Activated CD4-positive, alpha-beta T cell treated with anti-CD3 and anti-CD28 coated beads for 1 hour (primary cell): ENCODE measurements around the gene GIMAP8.
"Not testable (repeated sequence)": the region's sequence is repeated elsewhere in the genome, so short reads cannot be mapped to it uniquely, and the experiment has no call there.

Experiments
- DNase-seq: peaks from one replicate; pipeline ENCODE4 v3.0.0-alpha.2; 2020

The GIMAP8 gene

DNA sequence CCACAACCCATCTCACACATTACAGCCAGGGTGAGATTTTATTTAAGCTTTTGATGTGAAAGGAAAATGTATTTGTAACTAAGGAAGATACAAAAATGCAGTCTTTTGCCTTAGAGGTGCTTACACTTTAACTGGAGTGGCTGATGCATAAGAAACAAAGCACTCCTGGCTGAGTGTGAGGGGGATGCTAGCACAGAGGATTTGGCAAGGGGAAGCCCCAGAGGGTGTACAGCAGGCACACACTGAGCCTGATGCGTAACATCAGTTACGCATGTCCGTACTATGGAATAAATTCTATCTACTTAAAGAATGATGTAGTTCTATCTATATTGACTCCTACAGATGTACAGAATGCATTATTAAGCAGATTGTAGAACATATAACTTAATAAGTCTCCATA lies 17.8 kb downstream of the GIMAP8 start:
- no peak for DNase-seq

DNA sequence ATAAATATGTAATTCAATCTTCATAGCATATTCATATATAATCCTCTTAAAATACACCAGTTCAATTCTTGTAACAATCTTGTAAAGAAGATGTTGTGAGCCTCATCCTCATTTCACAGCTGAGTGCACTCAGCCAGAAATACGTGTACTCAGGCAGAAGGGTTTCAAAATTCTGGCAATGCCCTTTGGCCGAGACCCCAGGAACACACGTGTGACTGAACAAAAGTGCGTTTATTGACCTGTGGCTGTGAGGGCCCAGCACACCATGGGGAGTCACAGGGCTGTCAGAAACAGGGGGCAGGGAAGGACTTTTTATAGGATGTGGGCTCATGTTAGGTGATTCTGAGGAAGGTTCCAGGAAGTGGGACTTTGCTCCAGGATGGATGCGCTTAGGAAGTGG lies 21.5 kb downstream of the GIMAP8 start:
- DNase-seq, result no peak

DNA sequence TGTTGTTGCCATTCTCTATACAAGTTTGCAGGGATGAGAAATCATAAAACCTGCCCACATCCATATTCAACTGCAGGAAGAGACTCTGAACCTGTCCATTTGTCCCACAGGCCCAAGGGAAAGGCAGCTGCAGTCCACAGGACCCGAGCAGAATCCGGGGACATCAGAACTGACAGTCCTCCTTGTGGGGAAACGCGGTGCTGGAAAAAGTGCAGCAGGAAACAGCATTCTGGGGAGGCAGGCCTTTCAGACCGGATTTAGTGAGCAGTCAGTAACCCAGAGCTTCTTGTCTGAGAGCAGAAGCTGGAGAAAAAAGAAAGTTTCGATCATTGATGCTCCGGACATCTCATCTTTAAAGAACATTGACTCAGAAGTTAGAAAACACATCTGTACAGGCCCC lies 23.5 kb downstream of the GIMAP8 start:
- no peak for DNase-seq

DNA sequence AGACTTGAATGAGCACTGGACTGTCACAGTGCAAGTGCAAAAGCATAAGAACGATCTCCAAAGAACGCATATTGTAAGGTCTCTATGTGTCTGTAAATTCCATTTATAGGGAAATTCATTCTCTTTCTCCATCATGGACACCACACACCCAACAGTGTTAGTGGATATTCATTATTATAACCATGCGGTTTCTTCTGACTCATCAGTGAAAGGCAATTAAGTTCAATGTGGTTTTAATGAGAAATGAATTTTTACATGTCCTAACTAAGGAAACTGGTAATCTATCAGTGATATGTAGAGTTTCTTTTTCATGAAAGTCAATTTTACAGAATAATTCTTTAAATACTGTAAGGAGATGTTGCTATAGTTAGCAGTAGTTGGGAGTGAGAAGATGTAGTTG lies 25.9 kb downstream of the GIMAP8 start:
- no peak for DNase-seq

DNA sequence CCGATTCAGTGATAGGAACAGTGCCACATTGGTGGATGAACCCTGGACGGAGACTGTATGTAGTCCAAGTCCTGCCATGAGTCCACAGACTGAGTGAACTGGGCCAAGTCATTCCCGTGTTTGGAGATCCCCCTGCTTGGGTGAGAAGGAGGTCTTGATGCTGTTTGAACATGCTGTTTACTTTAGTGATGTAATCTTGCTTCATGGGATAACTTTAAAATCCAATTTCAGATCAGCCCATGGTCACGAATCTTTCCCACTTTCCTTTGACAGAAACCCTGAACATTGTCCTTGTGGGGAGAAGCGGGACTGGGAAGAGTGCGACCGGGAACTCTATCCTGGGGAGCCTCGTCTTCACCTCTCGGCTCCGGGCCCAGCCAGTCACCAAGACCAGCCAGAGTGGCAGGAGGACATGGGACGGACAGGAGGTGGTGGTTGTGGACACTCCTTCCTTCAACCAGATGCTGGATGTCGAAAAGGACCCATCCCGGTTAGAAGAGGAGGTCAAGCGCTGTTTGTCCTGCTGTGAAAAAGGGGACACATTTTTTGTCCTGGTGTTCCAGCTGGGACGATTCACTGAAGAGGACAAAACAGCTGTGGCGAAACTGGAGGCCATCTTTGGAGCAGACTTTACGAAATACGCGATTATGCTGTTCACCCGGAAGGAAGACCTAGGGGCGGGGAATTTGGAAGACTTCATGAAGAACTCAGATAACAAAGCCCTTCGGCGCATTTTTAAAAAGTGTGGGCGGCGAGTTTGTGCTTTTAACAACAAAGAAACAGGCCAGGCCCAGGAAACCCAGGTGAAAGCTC lies 26.6 kb downstream of the GIMAP8 start:
- DNase-seq, result no peak

DNA sequence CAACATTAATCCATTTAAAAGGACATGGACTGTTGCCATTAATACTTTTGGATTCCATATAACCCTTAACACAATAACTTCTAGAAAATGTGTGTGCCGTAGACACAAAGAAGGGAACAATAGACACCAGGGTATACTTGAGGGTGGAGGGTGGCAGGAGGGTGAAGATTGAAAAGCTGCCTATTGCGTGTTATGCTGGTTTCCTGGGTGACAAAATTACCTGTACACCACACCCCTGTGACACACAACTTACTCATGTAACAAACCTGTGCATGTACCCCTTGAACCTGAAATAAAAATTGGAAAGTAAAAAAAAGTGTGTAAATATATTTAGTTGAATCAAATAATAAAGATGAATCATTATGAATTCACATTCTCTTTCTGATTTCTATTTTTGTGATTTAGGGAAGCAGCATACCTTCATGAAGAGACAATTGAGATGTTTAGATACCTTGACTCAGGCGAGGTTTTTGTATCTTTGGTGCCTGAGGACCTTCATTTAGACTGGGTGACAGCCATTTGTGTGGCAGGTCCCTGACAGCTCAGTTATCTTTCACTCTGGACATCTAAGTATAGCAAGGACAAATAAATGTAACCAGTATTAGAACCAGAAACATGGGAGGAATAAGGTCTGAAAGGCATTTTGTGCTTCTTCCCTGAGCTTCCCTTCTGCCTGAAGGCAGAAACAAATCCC lies 28.7 kb downstream of the GIMAP8 start:
- no peak for DNase-seq

DNA sequence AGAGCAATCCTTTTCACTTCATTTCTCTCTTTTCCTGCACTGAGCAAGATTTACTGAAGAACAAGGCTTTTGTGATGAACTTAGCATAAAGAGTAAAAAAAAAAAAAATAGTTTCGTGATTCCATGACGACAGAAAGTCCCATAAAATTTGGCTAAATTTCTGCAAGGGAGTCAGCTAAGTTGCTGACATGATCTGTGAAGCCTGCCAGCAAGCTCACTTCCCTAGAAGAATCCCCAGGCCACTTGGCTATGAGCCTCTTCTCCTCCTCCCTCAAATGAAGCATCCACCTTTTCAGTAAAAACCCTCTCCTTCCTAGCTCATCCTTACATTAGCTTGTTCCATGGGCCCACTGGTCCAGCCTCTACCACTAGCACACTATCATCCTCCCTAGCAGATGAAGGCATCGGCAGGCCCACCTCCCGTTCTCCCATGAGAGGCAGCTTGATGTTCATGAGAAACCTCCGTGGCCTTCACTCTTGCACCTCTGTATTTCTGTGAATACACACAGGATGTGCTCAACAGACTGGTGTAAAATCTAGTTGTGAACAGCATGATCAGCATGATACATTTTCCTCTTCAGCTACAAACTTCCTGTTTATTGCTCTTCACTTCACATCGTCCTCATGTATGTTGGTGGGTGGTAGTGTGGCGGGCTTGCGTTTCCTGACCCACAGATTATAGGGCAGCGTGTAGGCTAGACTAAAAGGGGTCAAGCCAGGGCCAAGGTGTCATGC lies 30.9 kb downstream of the GIMAP8 start:
- DNase-seq, result peak; percentile 30

DNA sequence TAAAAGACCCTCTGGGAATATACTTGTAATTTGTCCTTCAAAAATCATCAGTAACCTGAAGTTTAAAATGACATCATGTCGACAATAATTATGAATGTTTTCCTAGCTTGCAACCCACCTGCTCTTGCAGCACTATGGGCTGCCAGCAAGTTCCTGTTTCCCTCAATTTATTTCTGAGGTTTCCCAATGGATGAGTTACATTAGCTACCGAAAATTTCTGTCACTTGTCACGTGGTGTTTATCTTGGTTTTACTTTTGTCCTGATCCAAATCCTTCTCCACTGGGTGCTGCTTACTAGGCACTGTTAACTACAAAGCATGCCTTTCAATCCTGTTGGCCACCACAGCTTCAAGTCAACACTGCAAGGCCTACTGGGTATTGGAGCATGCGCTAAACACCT lies 31.5 kb downstream of the GIMAP8 start:
- no peak for DNase-seq

DNA sequence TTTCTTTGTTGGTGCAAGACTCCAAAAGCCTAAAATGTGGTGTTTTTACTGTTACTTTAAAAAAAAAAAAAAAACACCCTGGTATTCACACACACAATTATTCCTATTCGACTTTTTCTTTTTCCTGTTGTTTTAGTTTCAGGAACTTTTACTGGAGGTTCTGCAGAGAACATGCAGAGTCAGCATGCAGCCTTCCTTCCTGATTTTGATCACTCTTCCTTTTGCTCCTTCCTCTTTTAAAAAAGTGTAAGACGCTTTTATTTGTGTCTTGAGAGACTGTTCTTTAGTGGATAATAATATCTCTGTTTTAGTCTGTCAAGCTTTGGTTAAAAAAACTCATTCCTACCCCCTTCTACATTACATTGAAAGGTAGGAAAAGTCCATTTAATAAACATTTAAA lies 33.1 kb downstream of the GIMAP8 start:
- not testable (repeated sequence) for DNase-seq

DNA sequence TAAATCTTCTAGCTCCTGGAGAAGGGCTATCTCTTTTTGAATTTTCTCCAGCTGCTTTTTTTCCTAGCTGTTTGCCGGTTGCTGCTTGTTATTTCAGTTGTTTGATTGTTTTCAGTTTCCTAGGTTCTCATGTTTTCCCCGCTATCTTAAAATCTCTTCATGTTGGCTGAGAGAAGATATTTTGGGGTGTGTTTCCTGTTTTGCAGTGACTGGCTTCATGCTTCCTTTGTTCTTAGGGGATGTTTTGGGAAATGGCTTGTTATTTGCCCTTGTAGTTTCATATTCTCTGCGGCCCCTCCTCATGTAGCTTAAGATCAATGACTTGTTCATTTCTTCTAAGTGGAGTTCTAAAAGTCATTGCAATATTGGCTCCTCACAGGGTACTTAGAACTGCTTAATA lies 33.6 kb downstream of the GIMAP8 start:
- not testable (repeated sequence) for DNase-seq

DNA sequence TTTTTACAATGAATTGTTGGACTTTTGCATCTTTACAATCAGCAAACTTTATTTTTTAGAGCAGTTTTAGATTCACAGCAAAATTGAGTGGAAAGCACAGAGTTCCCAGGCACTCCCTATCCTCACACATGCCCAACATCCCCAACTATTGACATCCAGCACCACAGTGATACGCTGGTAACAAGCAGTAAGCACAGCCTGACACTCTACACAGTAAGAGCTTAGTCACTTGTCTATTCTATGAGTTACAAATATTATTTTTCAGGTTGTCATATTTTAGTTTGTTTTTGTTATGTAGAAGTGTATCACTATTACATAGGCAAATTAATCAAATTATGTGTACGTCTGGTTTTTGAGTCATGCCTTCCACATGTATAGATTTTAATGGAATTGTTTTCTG lies 37.2 kb downstream of the GIMAP8 start:
- DNase-seq, result no peak

DNA sequence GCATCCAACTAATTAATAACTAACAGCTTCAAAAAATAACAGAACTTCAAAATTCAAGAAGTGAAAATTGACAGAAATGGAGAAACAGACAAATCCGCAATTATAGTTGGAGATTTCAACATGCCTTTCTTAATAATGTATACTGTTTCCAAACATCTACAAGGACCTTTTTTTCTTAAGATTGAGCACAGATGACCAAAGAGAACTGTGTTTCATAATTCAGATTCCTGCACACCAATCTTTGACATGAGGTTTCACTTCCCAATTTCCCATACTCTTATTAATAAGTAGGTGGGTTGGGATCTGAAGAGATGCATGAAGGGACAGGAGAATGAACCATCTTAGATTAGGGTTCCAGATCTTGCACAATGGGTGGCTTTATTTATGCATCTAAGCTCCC lies 39.4 kb downstream of the GIMAP8 start:
- no peak for DNase-seq

DNA sequence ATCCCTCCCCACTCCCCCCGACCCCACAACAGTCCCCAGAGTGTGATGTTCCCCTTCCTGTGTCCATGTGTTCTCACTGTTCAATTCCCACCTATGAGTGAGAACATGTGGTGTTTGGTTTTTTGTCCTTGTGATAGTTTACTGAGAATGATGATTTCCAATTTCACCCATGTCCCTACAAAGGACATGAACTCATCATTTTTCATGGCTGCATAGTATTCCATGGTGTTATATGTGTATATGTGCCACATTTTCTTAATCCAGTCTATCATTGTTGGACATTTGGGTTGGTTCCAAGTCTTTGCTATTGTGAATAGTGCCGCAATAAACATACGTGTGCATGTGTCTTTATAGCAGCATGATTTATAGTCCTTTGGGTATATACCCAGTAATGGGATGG lies 43.0 kb downstream of the GIMAP8 start:
- not testable (repeated sequence) for DNase-seq

DNA sequence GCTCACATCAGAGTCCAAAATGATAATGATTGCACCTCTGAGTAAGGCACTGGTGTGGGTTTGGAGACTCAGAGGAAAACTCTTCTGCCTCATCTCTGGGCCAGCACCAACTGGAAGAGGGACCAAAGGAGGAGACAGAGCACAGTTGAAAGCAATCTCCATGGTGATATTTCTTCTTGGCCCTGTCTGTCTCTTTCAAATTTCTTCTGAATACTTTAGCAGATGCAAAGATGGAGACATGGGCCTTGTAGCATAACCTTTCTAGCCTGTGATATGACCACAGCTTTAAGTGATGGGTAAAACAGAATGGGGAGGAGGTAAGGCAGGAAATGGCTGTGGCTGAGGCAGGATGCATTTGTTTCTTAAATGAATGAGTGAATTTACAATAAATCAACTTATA lies 52.1 kb downstream of the GIMAP8 start:
- DNase-seq, result no peak

DNA sequence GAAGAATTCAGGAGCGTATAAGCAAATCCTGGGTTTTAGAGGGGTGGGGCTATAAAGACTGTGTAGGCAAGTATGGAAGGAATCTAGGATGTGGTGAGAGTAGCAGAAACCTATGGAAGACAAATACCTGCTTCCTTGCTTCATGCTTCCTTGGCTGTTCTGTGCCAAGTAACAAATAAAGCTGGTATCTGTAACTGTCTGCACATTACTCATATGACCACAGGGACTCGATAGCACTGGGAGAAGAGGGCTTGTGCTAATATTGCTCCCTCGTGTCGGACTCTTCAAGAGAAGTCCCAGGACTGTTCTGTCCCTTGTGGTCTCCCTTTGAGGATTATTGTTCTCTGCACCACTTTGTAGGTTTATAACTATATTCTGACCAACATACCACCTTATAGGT lies 52.7 kb downstream of the GIMAP8 start:
- DNase-seq, result no peak

DNA sequence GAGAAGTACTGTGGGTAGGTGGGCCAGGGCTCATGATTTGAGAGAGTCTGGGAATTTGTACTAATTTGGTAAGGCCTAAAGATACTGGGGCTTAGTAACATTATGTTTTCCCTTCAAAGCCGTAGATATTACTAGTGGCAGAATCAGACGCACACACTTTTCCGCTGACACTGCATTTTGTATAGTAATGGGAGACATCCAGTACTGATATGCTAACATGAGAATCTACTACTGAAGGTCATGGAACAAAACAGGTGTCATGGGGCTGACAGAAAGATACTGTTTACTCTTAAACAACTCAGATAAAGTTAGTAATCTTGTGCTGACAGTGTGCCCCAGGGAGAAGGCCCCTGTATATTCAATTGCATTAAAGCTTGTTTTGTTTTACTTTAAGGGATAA lies 53.2 kb downstream of the GIMAP8 start:
- DNase-seq, result no peak

DNA sequence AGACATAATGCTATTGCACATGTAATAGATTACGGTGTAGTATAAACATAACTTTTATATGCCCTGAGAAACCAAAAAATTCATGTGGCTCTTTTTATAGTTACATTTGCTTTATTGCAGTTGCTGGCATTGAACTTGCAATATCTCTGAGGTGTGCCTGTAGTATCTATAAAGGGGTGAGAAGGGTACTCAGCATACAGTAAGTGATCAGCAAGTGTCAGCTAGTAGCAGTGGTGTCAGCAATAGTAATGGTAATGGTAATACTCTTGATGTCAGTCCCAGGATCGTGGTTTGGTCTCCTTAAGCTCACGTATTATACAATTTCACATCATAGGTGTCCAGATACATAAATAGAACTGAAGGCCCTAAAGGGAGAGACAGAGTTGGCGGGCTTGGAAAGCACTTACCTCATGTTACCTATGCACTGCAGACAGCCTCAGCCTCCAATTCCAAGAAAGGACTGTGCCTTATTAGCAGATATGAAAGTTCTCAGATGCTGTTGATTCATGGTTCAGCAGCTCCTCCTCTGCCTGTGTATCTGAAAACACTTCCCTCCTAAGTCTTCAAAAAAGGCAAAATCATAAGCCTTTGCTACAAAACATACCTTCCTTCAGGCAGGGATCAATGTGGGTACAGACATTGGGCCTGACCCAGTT lies 57.6 kb downstream of the GIMAP8 start:
- DNase-seq, result no peak

DNA sequence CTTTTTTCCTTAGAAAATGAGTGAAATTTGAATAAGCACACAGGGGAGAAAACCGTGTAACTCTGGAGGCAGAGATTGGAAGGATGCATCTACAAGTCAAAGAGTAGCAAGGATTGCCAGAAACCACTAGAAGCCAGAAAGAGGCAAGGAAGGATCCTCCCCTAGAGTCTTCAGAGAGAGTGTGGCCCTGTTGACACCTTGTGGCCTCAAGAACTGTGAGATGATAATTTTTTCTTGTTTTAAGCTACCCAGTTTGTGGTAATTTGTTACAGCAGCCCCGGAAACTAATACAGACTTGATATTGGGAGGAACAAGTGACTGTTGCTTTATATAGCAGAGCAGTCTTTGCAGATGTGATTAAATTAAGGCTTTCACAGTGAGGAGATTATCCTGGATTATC lies 60.6 kb downstream of the GIMAP8 start:
- DNase-seq, result no peak

DNA sequence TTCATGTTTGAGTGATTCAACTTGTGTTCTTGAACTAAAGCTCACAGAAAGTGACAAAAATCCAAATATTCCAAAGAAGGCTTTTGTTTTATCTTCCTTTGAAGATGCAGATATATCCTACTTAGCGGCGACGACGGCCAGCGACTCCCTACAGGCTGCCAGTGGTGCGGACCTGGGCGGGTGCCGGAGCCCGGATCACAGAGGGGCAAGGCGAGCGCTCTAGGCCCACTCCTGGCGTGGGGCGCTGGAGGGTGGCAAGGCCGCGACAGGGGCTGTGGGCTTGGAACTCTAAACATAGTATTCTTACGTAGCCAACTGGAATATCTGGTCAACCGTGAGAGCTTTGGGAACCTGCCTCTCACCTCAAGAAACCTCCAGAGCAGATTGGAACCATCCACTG lies 63.3 kb downstream of the GIMAP8 start:
- no peak for DNase-seq

DNA sequence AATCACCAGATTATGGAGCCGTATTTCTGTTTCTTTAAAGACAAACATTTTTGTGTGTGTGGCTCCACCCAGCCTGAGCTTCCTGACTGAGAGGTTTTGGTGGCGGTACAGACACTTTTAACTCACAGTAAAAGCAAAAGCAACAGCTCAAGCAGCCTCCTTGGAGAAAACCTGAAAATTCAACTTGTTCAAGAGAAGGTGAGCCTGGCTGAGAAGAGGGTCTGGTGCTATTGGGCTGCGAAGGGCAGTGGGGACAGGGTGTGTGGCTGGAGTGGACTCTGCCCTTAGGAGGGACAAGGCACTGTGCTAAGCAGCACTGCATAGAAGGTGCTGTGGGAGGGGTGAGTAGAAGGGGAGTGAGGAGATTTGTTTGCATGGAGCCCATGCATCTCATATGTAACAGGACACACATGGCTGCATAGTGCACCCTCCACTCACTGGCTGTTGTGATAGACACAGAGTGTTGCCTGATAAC lies 64.4 kb downstream of the GIMAP8 start, which contains the start of gene GIMAP7:
TSS of gene GIMAP7 (plus strand) at position 125 of the 475 bp plus-strand sequence. CDS start 5,103 bp downstream, outside the sequence.
- DNase-seq, result peak; percentile 47

DNA sequence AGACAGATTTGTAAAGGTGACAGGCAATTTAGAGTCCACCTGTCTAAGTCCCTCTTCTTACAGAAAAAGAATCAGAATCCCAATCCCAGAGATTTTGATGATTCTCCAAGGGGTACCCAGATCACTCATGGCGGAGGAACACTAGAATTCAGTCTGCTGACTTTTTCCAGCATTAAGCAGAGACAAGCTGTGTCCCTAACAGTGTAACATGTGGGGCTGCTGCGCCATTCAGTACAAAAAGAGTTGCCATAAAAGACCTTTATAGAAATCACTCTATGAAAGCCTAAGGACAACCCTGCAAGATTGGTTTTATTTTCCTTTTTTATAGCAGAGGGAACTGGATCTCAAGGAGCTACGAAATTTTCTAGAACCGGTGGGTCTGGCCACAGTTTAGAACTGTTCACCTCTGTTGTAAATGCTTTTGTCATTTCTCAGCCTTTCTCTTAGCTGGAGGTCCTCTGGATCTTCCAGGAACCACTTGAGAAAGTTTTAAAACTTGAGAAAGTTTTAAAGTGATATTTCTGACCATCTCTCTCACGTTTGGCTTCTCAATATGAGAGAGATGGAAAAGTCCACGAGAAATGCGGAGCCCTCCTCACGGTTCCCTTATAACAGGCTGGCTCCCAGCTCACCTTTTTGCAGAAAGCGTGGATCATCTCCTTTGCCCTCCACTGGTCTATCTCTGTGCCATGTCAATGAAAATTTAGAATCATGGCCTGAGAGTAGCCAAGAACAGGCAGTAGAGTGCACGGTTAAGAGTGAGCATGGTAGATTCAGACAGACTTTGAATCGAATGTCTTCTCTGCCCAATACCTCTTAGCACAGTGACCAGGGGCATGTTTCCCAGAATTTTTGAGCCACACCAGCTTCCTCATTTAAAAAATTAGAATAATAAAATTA lies 65.1 kb downstream of the GIMAP8 start:
- no peak for DNase-seq
